Daoy (cell line): ENCODE results near the gene THAP9. TPM values are rescaled to one million over a fixed set of nuclear protein-coding genes. Genes with fewer than 3 reads are reported as not detected.
"Not testable (repeated sequence)": the region's sequence is repeated elsewhere in the genome, so short reads cannot be mapped to it uniquely, and the experiment has no call there.

ENCODE experiments used
- DNase-seq: peaks from one replicate; pipeline ENCODE4 v3.0.0-alpha.2; 2015; ENCODE audit warnings: low read depth
- total RNA-seq: library from RNA; depleted of rRNA; stranded (reverse); fragments of >200 nt; shearing (Covaris generic); gene quantifications from 2 replicates; pipeline ENCODE4 v1.2.3, GENCODE V29; 2014; rRNA removed

Gene THAP9, protein sequence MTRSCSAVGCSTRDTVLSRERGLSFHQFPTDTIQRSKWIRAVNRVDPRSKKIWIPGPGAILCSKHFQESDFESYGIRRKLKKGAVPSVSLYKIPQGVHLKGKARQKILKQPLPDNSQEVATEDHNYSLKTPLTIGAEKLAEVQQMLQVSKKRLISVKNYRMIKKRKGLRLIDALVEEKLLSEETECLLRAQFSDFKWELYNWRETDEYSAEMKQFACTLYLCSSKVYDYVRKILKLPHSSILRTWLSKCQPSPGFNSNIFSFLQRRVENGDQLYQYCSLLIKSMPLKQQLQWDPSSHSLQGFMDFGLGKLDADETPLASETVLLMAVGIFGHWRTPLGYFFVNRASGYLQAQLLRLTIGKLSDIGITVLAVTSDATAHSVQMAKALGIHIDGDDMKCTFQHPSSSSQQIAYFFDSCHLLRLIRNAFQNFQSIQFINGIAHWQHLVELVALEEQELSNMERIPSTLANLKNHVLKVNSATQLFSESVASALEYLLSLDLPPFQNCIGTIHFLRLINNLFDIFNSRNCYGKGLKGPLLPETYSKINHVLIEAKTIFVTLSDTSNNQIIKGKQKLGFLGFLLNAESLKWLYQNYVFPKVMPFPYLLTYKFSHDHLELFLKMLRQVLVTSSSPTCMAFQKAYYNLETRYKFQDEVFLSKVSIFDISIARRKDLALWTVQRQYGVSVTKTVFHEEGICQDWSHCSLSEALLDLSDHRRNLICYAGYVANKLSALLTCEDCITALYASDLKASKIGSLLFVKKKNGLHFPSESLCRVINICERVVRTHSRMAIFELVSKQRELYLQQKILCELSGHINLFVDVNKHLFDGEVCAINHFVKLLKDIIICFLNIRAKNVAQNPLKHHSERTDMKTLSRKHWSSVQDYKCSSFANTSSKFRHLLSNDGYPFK
- total RNA-seq, result 2.7 and 6.9 TPM in 2 replicates

DNA sequence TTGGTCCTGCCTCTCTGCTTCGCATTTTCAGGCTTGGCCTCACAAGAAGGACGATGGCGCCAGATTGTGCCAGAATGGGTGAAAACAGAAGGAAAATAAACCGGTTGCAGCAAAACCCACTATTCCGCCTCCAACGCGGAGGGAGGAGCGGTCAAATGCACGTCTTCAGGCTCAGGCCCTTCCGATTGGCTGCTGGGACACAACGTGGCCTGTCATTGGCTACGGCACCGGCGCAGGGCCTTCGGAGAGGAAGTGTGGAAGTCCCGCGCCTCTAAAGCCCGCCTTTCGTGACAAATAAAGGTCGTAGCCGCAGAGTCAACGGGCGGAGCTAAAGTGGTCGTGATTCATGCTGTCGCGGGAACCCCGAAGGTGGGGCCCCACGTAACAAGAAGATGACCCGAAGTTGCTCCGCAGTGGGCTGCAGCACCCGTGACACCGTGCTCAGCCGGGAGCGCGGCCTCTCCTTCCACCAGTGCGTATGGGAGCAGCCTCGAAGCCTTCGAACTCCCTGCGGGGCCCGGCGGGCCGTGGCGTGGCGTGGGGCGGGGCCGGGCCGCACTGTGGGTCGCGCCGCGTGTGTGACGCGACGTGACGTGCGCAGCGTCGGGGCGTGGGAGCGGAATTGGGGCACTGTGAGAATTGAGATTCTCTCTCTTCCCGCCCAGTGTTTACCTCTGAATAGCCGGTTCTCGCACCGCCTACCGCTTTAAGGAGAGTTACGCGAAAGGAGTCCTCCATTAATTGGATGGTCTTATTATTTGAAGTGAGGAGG lies at the start of gene THAP9:
Gene THAP9 (plus strand): TSS at position 325 of the 772 bp plus-strand sequence. CDS start 68 bp downstream, at position 393.
- DNase-seq, result peak; percentile 97

DNA sequence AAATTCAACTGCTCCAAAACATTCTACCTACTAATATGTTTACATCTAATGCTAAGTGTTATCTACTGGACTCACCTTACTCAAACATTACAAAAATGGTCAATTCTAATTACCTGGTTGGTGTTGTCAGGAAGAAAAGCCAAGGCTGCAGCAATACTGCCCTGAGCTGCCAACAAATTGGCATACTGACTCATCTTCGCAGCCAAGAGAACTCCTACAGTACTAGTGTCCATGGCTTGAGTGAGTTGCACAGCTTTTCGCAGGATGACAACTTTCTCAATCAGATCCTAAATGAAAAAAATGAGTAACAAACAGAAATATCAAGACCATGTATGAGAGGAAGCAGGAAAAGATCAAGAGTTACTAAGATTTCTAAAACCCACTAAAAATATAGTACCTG lies 49.2 kb upstream of the THAP9 start:
- no peak for DNase-seq

DNA sequence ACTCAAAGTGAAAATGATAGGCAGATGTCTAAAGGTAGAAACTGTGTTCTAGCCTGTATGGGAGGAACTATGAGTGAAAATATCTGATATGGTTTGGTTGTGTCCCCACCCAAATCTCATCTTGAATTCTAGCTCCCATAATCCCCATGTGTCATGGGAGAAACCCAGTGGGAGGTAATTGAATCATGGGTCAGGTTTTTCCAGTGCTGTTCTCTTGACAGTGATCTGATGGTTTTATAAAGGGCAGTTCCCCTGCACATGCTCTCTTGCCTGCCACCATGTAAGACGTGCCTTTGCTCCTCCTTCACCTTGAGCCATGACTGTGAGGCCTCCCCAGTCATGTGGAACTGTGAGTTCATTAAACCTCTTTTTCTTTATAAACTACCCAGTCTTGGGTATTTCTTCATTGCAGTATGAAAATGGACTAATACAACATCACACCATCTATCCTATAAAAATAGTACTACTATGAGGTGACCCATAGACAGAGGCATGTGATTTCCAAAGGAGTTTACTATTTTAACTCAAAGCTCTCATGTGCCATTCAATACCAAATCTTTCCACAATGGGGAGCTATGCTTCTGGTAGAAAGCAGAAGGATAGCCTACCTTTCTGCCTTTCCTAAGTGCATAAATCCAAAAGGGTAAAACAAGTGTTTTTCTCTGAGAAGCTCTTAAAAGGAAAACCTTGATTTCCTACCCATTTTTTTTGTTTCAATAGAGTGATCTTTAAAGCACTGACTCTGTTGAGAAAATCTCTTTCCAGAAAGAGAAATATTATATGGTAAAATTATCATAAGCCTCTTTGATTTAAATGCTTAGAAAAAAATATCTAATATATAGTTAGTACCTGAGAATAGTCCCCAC lies 48.4 kb upstream of the THAP9 start:
- peak; percentile 1 for DNase-seq

DNA sequence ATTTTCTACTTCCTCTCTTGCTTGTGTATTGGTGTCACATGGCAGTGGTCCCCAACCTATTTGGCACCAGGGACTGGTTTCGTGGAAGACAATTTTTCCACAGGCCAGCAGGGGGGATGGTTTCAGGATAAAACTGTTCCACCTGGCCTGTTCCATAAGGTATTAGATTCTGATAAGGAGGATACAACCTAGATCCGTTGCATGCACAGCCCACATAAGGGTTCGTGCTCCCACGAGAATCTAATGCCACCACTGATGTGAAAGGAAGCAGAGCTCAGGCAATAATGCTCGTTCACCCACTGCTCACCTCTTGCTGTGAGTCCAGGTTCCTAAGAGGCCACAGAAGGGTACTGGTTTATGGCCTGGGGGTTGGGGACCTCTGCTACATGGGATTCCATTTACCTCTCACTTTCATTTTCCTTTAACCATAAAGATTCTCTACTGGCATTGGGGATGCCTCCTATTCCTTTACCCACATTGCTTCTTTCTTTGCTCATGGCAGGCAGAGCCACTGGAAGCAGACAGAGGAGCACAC lies 47.7 kb upstream of the THAP9 start:
- DNase-seq, result no peak

DNA sequence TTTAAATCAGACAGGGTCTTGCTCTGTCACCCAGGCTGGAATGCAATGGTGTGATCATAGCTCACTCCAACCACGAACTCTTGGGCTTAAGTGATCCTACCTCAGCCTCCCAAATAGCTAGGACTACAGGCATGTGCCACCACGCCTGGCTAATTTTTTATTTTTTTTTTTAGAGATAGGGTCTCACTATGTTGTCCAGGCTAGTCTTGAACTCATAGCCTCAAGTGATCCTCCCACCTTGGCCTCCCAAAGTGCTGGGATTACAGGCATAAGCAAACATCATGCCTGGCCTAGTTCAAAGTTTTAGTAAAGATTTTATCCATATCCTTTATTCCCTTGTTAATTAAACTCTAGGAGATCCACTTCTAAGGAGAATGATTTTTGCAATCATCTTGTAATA lies 40.0 kb upstream of the THAP9 start:
- not testable (repeated sequence) for DNase-seq

DNA sequence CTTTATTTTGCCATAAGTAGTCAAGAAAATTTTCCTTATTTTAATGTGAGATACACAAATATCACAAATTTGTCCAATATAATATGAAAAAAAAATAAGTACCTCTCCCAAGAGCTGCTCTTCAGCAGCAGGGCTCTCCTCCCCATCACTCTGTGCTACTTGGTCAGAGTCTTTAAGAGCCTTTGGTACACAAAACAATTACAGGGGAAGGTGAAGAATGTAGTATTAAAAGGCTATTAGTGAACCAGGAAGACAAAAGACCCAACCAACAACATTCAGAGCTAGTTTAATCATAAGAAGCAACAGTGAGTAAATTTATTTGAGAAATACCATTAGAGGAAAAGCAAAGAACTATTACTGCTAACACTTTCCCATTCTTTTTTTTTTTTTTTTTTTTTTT lies 39.0 kb upstream of the THAP9 start:
- DNase-seq, result no peak

DNA sequence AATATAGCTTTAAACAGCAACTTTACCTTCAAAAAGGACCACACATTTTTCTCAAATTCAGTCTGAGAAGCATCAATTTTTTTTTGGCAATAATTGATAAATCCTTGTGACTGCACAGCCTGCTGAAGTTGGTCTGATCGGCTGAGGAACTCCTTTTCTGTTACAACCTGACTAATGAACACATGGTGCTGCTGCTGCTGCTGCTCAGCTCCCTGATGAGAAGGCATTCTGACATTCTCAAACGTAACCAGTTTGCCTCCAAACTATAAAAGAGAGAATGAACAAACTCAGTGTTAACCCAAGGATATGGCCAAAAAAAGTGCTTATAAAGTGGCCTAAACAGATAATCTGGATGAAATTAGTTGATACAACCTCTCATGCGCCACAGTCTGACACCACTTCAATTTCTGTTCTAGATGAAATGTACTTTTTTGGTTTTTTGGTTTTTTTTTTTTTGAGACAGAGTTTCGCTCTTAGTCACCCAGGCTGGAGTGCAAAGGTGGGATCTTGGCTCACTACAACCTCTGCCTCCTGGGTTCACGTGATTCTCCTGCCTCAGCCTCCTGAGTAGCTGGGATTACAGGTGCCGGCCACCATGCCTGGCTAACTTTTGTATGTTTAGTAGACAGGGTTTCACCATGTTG lies 36.1 kb upstream of the THAP9 start:
- DNase-seq, result no peak

DNA sequence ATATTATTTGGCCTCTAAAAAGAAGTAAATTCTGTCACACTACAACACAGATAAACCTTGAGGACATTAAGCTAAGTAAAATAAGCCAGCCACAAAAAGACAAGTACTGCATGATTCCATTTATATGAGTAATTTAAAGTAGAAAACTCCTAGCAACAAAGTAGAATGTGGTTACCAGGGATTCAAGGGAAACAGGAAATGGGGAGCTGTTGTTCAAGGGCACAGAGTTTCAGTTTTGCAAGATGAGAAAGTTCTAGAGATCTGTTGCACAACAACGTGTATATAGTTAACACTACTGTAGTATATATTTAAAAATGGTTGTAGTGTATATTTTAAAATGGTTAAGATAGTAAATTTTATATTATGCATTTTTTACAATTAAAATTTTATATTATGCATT lies 34.9 kb upstream of the THAP9 start:
- DNase-seq, result peak; percentile 38

DNA sequence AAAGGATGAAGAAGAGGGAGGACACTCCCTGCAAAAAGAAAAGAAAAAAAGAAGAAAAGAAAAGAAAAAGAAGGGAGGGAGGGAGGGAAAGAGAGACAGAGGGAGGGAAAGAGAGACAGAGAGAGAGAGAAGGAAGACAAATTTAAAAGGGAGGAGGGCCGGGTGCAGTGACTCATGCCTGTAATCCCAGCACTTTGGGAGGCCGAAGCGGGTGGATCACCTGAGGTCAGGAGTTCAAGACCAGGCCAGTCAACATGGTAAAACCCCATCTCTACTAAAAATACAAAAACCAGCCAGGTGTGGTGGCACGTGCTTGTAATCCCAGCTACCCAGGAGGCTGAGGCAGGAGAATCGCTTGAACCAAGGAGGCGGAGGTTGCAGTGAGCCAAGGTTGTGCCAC lies 34.5 kb upstream of the THAP9 start:
- not testable (repeated sequence) for DNase-seq

DNA sequence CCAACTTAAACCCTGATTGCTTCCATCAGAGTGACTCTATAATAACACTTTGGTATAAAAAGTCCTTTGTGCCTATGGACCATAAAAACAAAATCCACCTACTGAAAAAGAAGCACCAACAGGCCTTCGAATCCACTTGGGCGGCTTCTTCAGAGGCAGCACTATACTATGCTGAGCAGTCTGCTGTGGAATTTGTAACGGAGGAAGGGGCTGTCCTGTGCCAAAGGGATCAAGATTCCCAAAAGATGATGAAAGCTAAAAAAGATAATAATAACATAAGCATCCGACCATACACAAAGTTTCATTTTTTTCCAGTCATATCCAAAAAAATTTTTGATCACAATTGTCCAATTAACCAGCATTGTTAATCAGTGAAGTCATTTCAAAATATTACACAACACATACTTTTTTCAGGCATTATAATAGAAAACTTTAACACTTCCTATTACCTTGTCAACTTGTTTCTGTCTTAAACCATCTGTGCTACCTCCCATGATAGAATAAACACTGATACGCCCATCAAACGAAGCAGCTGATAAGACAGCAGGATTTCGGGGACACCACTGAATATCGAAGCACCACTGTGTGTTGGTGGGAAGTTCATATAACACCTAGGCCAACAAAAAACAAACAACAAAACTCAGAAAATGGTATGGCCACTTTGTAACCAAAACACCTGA lies 33.7 kb upstream of the THAP9 start:
- DNase-seq, result no peak

DNA sequence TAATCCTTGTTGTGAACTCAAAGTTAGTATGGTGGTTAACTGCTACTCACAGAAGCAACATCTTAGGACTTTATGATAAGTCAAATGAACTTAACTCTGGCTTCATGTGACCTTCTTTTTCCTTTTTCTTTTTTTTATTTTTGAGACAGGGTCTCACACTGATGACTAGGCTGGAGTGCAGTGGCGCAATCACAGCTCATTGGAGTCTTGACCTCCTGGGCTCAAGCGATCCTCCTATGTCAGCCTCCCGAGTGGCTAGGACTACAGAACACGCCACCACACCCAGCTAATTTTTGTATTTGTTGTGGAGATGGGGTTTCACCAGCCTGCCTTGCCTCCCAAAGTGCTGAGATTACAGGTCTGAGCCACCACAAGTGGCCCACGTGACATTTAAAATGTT lies 32.0 kb upstream of the THAP9 start:
- DNase-seq, result no peak

DNA sequence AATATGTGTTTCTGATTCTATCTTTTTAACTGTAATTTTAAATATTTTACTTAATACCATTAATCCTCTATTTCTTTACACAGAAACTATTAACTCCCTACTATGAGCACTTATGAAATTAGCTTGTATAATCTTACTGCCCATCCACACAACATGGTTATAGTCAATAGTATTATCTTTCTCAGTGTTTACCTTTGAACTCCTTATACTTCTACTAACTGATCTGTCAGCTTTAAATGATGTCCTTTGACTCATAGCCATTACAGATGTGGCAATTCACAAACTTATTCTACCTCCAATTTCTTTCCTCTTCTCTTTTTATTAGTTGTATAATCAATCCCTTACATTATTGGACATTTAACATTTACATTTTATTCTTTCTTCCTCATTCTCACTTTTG lies 15.1 kb upstream of the THAP9 start:
- DNase-seq, result no peak

DNA sequence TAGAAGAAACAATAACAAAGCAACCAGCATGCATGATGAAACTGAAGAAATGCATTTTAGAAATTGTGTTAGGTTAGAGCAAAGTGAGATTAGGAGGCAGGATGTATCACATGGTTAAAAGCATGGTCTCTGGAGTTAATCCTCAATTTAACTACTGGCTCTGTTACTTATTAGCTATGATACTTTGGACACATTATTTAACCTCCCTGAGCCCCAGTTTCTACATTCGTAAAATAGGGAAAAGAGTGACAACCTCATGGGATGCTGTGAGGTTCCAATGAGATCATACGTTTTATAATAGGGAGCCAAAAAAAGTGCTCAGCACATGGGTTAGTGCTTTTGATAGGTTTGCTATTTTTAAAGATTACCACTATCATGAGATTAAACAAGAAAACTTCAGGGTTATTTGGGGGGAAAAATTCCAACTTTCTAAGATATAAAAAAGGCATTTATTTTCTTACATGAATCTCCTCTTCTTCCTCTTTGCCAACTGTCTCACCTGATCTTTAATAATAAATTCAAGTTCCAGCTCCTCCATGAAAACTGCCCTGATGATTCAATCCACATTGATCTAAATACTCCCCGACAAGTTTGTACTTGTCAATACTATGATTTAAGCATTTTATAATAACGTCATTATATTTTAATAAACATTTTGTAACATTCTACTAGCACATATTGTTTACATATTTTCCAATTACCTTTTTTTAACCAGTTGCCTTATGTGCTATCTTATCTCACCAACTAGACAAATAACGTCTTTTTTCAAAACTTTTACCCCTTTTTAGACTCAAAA lies 14.2 kb upstream of the THAP9 start:
- DNase-seq, result no peak

DNA sequence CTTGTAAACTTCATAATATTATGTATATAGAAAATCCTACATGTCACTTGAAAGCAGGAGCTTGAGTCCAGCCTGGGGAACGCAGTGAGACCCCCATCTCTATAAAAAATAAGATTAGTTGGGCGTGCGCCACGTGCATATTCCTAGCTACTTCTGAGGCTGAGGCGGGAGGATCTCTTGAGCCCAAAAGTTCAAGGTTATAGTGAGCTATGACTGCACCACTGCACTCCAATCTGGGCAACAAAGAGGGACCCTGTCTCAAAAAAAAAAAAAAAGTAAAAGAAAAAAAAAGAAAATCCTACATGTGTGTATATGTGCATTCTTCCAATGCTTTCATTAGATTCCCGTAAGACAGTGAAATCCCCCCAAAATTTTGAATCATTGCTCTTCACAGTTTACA lies 11.2 kb upstream of the THAP9 start:
- no peak for DNase-seq

DNA sequence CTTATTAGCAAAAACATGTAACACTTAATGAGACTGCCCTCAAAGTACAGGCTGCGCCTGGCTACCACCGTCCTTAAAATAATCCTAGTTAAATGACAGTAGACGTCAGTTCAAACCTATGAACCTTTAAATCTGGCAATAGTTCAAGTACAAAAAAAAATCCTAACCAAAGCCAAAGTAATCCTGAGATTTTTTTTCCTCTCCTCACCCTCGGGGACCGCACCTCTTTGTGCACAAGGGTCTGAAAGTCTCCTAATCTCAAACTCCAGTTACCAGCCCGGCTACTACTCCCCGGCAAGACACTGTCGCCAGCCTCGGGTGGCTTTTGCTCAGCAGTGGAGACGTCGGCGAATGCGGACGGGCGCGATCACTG lies 10.0 kb upstream of the THAP9 start:
- DNase-seq, result no peak

DNA sequence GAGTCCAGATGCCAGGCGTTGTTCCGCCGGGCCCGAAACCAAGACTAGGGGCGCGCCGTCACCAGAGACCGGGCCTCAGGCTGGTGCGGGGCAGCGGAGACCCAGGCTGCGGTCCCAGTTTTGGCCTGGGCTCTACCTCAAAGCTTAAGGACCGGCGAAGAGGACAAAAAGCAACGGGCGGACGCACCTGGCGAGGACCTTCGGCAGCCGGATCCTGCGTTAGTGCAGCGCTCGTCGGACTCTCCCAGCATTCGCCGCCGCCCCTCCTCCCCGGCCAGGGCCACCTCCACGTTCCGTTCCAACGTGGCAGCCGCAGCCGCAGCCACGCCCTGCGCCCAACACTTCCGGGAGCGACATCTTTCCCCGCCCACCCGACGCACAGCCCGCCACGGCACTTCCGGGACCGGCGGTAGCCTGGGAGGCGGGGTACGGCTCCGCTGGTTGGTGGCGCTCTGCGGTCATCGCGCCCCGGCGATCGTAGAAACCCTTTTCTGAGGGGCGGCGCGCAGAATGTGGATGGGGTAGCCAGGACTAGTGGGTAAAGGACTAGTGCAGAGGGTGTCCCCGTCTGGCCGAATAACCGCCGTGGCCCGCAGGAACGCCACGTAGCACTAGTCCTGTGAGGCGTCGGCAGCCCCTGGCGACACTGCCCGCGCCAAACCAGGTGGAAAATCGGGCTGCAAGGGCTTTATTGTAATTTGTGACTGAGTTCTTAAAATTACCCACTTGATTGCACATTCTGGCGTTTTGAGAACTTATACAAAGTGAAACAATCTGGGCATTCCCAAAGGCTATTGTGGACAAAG lies 9.4 kb upstream of the THAP9 start, which contains the start of gene SEC31A:
Gene SEC31A (minus strand): TSS at position 253 of the 806 bp plus-strand sequence. CDS start 9,217 bp downstream, outside the sequence.
- DNase-seq, result peak; percentile 94

DNA sequence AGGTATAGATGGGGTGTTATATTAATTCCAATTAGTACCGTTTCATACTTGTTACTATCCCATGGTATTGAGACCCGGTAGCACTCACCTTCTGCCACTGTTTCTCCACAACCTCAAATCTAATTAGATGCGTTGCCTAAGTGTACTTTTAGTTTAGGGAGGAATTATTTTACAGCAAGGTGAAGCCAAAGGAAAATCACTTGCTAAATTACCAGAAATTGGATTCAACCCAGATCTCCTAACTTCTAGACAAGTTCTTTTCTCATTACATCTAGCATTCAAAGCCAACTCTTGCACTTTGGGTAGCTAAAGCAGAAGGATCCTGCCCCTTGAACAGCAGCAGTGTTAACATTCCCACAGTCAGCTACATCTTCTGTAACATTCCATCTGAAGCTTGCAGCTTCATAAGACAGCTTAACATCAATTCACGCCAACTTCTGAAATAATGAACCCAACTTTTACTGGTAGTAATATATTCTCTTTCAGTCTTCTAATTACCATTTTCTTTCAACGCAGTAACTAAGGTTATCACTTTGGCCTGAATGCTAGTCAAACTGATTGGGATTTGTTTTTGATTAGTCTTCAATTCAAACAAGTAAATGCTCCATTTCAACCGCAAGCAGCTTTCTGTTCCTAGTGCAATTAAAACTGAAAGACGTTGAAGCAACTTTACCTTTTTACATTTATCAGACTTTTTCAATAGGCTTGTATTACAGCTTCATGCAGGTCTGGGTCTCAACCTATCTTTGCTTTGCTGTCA lies 8.6 kb upstream of the THAP9 start:
- DNase-seq, result no peak
